GM10248 (cell line): Measurements from ENCODE around the gene PAXX.

Source experiments
- CTCF ChIA-PET: fragments of 300-600 bp; sonication (Branson Sonifier 250); formaldehyde crosslinking; extraction: SDS; loops from one replicate; lab custom pipeline; 2021; ENCODE audit warnings: antibody characterized with exemption; lab: Yijun Ruan, JAX
- POLR2A ChIA-PET: fragments of 350-650 bp; sonication (Branson Sonifier 250); formaldehyde crosslinking; extraction: SDS; loops from one replicate; lab custom pipeline; 2020; ENCODE audit warnings: antibody characterized with exemption; lab: Yijun Ruan, JAX
- DNase-seq: peaks from one replicate; pipeline ENCODE4 v3.0.0; 2012; ENCODE audit errors: extremely low spot score
- CTCF ChIP-seq: IDR thresholded peaks from 2 replicates; pipeline ENCODE4 v1.5.1; 2012; ENCODE audit warnings: mild to moderate bottlenecking, low read depth; ENCODE audit errors: extremely low read depth, missing control alignments, control extremely low read depth

PAXX gene

GRCh38 chr9:136980669-136981478, 11.3 kb upstream of the PAXX start:
- ChIA-PET POLR2A (no interaction called here), CTCF (no interaction called here)
- DNase-seq: no peak
- no peak for TF ChIP-seq CTCF

GRCh38 chr9:136981588-136982231, 10.5 kb upstream of the PAXX start:
- no peak for TF ChIP-seq CTCF
- DNase-seq: no peak
- CTCF ChIA-PET: interaction anchor here (0.9 to 1.2 kb wide), 3 partner anchors 10 to 53 kb away, joined by 3 to 7 read pairs (median 3); partner anchors contain the start of gene PAXX
- POLR2A ChIA-PET: no interaction called here

DNA sequence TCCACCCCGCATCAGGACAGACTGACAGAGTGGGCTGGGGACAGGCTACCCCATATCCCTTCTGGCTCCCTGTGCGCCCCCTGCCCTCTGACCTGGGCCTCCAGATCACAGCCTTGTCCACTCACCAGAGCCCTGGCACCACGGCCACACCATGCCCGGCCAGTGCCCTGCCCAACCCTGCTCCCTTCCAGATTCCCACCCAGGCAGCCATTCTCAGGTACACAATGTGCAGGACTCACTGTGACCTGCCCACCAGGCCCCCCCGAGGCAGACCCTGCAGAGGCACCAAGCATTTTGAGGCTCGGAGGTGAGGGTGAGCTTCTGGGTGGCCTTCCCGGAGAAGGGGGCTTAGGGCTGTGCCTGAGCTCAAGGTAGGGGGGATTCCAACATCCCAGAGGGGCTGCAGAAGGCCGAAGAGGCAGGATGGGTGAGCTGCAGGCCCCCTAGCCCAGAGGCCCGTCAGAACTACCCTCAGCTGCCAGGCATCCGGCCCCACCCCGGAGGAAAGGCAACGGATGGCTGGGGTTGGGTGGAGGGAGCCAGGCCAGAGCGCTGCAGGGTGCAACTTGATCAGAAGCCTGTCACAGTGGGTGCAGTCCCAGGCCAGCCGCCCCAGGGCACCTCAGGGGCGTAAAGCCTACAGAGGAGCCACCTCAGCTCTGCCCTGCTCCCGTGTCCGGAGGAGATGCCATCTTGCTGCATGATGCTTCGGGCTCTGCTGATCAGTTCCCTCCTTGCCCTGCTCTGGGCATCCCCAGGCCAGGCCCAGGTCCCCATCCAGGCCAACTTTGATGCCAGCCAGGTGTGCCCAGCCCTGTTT, 9.8 kb upstream of the PAXX start, which contains the start of gene LCNL1:
LCNL1 (plus strand) TSS at position 762 of the 820 bp plus-strand sequence. CDS start 594 bp downstream, outside the sequence.
- DNase-seq: no peak
- ChIA-PET CTCF (interaction anchor here (0.9 to 1.2 kb wide), 3 partner anchors 9 to 52 kb away, joined by 3 to 7 read pairs (median 3); partner anchors contain the start of gene PAXX), POLR2A (no interaction called here)
- TF ChIP-seq CTCF: no peak

DNA sequence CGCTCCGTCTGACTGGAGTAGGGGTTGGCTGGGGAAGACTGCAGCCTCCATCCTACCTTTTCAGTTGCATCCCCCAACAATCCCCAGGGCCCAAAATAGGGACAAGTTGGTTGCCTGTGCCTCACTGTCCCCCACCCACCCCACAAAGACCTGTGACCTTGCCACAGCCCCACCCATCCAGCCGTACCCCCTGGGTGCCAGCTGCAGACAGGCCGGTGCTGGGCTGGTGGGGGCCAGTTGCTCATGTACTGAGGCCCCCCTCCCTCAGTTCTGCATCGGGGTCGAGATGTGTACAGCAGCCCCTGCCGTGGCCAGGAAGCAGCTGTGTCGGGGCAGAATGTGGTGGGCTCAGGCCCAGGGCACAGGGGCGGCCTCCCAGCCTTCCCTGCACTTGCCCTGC, 9.1 kb upstream of the PAXX start:
- ChIA-PET POLR2A (no interaction called here), CTCF (no interaction called here)
- DNase-seq: no peak
- no peak for TF ChIP-seq CTCF

- DNase-seq: no peak
- no peak for TF ChIP-seq CTCF
- ChIA-PET CTCF (no interaction called here), POLR2A (no interaction called here)
Measured at GRCh38 chr9:136983656-136984314, 8.4 kb upstream of the PAXX start.
